Right atrium auricular region (tissue), 2 donors: Measurements from ENCODE around the gene ZDHHC21. TPM values are rescaled to one million over a fixed set of nuclear protein-coding genes. Genes with fewer than 3 reads are reported as not detected.

Source experiments
- DNase-seq: peaks from one replicate; pipeline ENCODE4 v3.0.0-alpha.2; 2019; ENCODE audit warnings: low spot score
- H3K27ac ChIP-seq, 2 donors: fragments of 200-600 bp; sonication (generic); 1 replicate in 1 of 2; 2 replicates in 1 of 2; pipeline ENCODE4 v1.5.1; 2016 to 2019
- H3K27me3 ChIP-seq, 2 donors: fragments of 200-600 bp; sonication (generic); one replicate each; pipeline versions ENCODE4 v1.5.1 to v1.6.0; 2017 to 2019
- H3K36me3 ChIP-seq: fragments of 200-600 bp; sonication (generic); one replicate; pipeline ENCODE4 v1.5.1; 2016
- H3K4me1 ChIP-seq, 2 donors: fragments of 200-600 bp; sonication (generic); one replicate each; pipeline versions ENCODE4 v1.5.1 to v1.6.0; 2017 to 2019
- H3K4me3 ChIP-seq, 2 donors: fragments of 200-600 bp; sonication (generic); 1 replicate in 1 of 2; 2 replicates in 1 of 2; pipeline ENCODE4 v1.5.1; 2017 to 2019; ENCODE audit warnings: mild to moderate bottlenecking in 1 of 2, moderate library complexity in 1 of 2
- H3K9me3 ChIP-seq, 2 donors: fragments of 200-600 bp; sonication (generic); one replicate each; pipeline ENCODE4 v1.5.1; 2019
- total RNA-seq, 2 donors: library from RNA; depleted of rRNA; stranded (reverse); fragments of >200 nt; gene quantifications; one replicate each; pipeline ENCODE4 v1.1.0, GENCODE V29; 2016
- TF ChIP-seq, protein P1 (sequence below), 2 donors: fragments of 200-600 bp; sonication (generic); IDR thresholded peaks; one replicate each; pipeline ENCODE4 v1.5.1; 2019; ENCODE audit warnings: antibody characterized with exemption in 2 of 2

ZDHHC21 gene
- total RNA-seq, 2 donors from 2014 or later = 8.0 to 12.1 TPM

DNA sequence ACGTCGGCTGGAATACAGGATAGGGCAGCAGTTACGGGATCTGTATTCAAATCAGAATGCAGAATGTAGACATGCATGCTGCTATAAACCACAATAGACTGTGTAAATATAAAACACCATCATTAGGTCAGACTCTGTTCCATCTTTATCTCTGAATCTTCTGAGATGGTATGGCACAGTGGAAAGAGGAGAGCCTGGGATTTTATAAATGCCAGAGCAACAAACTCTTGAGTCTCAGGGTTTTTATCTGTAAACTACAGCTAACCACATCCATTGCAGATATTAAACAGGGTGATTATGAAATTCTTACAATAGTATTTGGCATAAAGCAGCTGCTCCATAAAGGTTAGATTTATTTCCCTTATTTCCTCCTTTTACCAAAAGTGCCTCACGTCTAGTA, 108.7 kb downstream of the ZDHHC21 start:
- H3K27me3 ChIP-seq = no peaks in the 10 kb centered on the region
- no peak overlapping the region for H3K27ac ChIP-seq
- H3K4me1 ChIP-seq = no peaks in the 10 kb centered on the region
- H3K36me3 ChIP-seq = no peaks in the 10 kb centered on the region
- peaks cover 0 to 4% of the 10 kb centered on the region in 2 donors for H3K9me3 ChIP-seq
- DNase-seq = no peak
- no peak overlapping the region for H3K4me3 ChIP-seq
- TF ChIP-seq, protein P1, sequence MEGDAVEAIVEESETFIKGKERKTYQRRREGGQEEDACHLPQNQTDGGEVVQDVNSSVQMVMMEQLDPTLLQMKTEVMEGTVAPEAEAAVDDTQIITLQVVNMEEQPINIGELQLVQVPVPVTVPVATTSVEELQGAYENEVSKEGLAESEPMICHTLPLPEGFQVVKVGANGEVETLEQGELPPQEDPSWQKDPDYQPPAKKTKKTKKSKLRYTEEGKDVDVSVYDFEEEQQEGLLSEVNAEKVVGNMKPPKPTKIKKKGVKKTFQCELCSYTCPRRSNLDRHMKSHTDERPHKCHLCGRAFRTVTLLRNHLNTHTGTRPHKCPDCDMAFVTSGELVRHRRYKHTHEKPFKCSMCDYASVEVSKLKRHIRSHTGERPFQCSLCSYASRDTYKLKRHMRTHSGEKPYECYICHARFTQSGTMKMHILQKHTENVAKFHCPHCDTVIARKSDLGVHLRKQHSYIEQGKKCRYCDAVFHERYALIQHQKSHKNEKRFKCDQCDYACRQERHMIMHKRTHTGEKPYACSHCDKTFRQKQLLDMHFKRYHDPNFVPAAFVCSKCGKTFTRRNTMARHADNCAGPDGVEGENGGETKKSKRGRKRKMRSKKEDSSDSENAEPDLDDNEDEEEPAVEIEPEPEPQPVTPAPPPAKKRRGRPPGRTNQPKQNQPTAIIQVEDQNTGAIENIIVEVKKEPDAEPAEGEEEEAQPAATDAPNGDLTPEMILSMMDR (IDR thresholded peaks at IDR 0.05) = no peak

DNA sequence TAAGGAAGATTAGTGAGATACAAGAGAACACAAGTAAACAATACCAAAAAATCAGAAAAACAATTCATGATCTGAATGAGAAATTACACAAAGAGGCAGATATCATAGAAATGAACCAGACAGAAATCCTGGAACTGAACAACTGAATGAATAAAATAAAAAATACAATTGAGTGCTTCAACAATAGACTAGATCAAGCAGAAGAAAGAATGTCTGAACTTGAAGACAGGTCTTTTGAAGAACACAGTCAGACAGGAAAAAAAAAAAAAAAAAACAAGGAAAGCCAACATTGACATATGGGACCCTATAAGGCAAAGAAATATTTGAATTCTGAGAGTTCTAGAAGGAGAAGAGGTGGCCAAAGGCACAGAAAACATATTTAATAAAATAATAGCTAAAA, 115.2 kb downstream of the ZDHHC21 start:
- no peaks in the 10 kb centered on the region for H3K27me3 ChIP-seq
- no peak overlapping the region for H3K27ac ChIP-seq
- H3K9me3 ChIP-seq = peaks cover 3 to 19% of the 10 kb centered on the region in 2 donors
- H3K4me1 ChIP-seq = no peaks in the 10 kb centered on the region
- H3K4me3 ChIP-seq = no peak overlapping the region
- no peak for DNase-seq
- H3K36me3 ChIP-seq = no peaks in the 10 kb centered on the region
- TF ChIP-seq, protein P1 (IDR thresholded peaks at IDR 0.05) = no peak

DNA sequence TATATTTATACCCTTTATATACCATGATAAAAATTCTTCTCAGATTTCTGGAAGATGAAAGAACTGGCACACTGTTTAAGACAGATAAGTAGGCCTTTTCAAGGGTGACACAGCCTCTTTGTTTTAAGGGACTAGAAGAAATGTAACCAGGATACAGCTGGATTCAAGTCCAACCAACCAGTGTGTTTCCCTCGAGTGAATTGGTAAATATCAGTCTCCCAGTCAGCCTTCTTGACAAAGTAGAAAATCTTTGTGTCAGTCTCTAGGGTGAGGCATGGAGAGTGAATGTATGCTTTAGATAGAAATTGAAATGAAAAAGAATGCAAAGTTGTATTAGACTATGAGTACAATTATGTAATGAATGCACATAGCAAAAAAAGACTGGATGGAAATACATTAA, 119.1 kb downstream of the ZDHHC21 start:
- no peak overlapping the region for H3K27ac ChIP-seq
- no peak for DNase-seq
- H3K4me1 ChIP-seq = no peaks in the 10 kb centered on the region
- TF ChIP-seq, protein P1 (IDR thresholded peaks at IDR 0.05) = no peak
- no peak overlapping the region for H3K4me3 ChIP-seq
- H3K27me3 ChIP-seq = no peaks in the 10 kb centered on the region
- H3K9me3 ChIP-seq = peaks cover 3 to 15% of the 10 kb centered on the region in 2 donors
- H3K36me3 ChIP-seq = no peaks in the 10 kb centered on the region

DNA sequence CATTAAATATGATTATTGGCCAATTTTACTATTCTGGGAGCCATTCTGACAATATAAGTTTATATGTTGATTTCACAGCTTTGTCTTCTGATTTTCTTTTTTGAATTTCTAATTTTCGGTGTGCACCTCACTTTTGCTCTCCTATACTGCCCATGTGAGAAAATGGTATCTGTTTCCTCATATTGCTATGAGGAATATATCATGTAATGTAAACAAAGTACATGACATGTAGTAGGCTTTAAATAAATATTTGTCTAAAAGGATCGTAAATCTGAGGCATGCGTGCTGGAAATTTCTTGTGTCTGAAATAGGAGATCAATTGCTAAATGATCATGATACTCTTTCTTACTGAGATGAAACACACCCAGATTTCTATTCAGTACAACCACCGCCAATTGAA, 119.9 kb downstream of the ZDHHC21 start:
- H3K36me3 ChIP-seq = no peaks in the 10 kb centered on the region
- H3K4me3 ChIP-seq = no peak overlapping the region
- no peak overlapping the region for H3K27ac ChIP-seq
- no peaks in the 10 kb centered on the region for H3K27me3 ChIP-seq
- no peak for DNase-seq
- TF ChIP-seq, protein P1 (IDR thresholded peaks at IDR 0.05) = no peak
- no peaks in the 10 kb centered on the region for H3K4me1 ChIP-seq
- H3K9me3 ChIP-seq = peaks cover 1 to 6% of the 10 kb centered on the region in 2 donors

DNA sequence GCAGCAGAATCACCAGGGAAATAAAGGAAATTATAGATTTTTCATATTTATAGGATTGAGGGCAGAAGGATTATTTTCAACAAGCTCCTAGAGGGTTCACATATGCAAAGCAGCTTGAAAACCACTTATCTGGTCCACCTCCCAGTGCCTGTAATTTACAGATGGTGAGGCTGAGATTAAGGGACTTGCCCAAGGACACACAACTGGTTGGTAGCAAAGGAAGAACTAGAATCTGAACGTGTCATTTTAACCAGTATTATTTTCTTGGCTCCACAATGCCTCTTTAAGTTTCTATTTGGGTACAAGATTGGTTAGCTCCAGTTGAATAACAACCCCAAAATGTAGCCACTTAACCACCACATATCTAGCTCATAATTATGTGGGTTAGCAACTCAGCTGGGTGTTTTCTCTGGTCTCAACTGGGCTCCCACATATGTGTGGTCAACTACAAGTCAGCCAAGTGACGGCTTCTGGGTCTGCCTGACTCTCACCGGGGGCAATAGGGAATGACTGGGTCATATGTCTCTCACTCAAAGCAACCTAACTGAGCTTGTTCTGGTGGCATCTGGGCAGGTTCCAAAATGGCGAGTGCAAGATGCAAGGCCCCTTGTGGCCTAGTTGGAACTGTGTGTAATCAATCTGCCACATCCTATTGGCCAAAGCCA, 127.7 kb downstream of the ZDHHC21 start:
- TF ChIP-seq, protein P1 (IDR thresholded peaks at IDR 0.05) = no peak

More for the DNA sequence above, 127.7 kb downstream of the ZDHHC21 start:
- Histone ChIP-seq H3K27ac (no peak overlapping the region), H3K9me3 (no peaks in the 10 kb centered on the region), H3K27me3 (no peaks in the 10 kb centered on the region), H3K4me3 (no peak overlapping the region), H3K4me1 (no peaks in the 10 kb centered on the region), H3K36me3 (no peaks in the 10 kb centered on the region)
- no peak for DNase-seq
